CD4-positive, alpha-beta T cell treated with Interleukin-12 subunit alpha and Interleukin-12 subunit beta, for 1 hour (primary cell): ENCODE data around the gene CASP8.
"Not testable (repeated sequence)": the region's sequence is repeated elsewhere in the genome, so short reads cannot be mapped to it uniquely, and the experiment has no call there.

Source experiments
- DNase-seq: peaks from one replicate; pipeline ENCODE4 v3.0.0-alpha.2; 2020

The CASP8 gene

DNA sequence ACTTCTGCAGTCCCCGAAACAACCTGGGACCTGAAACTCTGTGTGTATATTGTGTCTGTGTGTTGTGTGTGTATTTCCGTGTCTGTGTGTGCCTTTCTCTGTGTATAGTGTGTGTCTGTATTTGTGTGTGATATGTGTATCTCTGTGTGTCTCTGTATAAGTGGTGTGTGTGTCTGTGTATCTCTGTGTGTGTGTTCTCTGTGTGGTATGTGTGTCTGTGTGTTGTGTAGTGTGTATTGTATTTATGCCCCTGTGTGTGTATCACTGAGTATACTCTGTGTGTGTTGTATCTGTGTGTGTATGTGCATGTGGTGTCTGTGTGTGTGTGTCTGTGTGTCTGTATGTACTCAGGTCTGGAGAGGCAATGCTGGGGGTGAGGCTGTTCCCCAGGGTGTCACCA lies 11.6 kb downstream of the CASP8 start:
- DNase-seq, result no peak

DNA sequence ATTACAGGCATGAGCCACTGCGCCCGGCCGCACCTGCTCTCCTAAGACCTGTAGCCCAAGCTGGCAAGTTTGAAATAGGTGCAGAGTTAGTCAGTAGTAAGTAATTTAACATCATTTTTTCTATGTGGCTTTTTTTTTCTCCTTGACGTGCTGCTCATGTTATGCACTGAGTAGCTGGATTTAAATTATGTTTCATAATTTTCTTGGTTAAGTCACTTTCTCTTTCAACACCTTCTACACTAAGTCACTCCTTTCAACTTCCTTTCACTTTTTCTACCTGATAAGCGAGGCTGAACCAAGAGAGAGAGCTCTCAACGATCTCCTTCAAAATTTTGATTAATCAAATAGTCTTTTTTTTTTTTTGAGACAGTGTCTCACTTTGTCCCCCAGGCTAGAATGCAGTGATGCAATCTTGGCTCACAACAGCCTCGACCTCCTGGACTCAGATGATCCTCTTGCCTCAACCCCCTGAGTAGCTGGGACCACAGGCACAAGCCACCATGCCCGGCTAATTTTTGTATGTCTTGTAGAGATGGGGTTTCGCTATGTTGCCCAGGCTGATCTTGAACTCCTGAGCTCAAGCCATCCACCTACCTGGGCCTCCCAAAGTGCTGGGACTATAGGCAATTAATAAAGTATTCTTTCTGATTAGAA lies 13.1 kb downstream of the CASP8 start:
- peak; percentile 25 for DNase-seq

DNA sequence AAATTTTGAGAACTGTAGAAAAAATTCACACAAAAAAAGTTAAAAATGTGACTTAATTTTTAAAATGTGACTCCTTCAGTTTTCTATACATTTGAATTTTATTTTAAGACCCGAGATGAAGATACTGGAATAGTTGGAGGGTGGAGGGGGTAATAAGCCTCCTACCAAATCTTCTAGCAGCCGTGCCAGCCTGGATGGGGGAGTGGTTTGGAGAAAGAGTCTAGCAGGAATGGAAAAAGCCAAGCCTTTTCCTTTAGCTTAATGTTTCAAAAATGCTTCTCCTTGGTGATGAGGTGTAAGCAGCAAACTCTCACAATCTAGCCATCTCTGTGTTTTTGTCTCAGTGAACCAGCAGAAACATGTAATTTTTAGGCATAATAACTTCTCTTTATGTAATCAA lies 14.7 kb downstream of the CASP8 start:
- no peak for DNase-seq

DNA sequence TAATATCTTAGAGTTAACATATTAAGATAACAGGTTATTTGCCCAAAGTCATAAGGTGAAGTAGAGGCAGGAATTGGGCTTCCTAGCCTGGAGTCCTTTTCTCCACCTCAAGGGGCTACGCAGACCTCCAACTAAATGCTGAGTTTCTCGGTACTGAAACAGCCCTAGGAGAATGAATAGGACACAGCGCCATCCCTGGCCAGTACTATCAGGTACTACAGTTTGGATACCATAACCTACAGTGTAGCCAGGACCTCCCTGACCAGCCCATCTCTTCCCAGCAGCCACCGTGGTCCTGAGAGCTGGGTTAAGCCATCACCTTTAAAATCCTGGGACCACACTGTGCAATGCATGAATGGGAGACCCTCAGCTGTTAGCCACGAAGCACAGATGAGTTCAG lies 15.7 kb downstream of the CASP8 start:
- DNase-seq, result no peak

DNA sequence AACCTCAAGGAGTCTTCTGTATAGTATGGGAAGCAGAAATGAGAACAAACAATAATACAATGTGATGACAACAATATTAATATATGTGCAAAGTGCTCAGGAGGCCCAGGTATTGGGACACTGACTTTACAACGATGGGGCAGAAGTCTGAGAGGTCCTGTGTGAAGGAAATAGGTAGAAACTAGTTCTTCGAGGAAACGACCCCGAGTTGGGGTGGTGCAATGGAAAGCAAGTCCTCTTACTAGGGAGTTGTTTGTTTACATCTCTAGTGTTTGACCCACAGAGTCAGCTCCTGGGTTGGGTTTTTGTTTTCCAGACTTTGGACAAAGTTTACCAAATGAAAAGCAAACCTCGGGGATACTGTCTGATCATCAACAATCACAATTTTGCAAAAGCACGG lies 16.2 kb downstream of the CASP8 start:
- no peak for DNase-seq

DNA sequence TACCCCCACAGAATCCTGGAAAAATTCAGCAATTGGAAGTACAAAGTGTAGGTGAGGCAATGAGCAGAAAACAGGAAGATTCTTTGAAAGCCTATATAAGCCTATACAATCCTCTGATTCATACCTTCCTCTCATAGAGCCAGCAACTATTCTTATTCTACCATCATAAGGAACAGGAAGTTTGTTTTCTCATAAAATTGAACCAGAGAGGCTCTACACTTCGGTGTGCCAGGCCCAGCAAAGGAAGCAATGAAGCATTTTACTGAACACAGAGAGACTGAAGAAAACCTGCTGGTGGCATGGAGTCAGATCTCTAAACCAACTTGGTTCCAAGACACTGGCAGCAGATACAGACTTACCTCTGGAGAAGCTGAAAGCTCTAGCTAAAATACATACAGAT lies 18.7 kb downstream of the CASP8 start:
- no peak for DNase-seq

DNA sequence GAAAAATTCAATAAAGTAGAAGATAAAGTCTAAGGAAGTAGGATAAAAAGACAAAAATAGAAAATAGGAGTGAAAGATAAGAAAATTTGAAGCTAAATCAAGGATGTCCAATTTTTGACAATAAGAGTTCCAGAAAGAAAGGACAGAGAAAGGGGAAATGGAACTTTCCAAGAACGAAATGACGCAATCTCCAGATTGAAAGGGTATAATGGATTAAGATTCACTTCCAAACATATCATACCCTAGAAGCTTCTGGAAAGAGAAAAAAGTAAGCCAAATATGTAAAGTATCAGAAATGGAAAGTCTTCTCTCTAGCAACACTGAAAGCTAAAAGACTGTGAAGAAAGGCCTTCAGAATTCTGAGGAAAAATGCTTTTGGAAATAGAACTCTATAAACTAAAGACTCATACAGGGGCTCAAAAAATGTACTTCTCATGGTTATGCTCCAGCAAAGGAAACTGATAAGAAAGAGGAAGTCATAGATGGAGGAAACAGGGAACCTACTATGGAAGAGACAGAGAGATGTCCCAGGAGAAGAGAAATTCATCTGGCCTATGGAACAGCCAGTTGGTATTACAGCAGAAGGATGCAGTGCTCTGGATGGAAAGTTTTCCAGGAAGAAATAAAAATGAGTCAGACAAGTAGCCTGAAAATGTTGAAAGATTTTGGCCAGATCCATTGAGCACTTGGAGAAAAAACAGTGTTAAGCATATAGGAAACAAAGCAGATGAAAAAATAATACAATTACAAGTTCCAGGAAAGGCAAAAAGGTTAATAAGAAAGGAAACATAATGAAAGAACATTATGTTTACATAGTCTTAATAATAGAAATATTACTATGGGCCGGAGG lies 20.1 kb downstream of the CASP8 start:
- DNase-seq, result no peak

DNA sequence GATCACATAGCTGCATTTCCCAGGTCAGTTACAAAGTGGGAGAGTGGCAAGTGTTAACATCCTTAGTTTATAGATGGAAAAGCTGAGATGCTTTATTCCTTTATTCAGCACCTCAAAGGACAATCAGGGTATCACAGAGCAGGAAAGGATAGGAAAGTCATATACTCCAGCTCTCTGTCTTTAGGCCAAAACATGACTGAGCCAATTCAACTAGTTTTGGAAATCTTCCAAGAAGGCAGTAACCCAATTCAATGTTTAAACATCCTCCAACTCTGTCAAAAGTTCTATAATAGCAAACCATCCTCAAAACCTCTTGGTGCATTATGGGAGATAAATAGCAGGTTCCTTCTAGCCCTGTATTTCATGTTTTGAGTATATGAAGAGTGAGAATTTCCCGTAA lies 25.2 kb downstream of the CASP8 start:
- DNase-seq, result no peak

DNA sequence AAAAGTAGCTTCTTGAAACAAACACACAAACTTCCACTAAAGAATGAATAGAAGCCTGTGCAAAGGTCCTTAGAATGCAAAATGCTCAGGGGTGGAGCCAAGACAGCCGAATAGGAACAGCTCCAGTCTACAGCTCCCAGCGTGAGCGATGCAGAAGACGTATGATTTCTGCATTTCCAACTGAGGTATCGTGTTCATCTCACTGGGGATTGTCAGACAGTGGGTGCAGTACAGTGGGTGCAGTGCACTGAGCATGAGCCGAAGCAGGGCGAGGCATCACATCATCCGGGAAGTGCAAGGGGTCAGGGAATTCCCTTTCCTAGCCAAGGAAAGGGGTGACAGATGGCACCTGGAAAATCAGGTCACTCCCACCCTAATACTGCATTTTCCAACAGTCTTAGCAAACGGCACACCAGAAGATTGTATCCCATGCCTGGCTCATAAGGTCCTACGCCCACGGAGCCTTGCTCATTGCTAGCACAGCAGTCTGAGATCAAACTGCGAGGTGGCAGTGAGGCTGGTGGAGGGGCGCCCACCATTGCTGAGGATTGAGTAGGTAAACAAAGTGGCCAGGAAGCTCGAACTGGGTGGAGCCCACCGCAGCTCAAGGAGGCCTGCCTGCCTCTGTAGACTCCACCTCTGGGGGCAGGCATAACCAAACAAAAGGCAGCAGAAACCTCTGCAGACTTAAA lies 30.3 kb downstream of the CASP8 start:
- DNase-seq, result not testable (repeated sequence)

DNA sequence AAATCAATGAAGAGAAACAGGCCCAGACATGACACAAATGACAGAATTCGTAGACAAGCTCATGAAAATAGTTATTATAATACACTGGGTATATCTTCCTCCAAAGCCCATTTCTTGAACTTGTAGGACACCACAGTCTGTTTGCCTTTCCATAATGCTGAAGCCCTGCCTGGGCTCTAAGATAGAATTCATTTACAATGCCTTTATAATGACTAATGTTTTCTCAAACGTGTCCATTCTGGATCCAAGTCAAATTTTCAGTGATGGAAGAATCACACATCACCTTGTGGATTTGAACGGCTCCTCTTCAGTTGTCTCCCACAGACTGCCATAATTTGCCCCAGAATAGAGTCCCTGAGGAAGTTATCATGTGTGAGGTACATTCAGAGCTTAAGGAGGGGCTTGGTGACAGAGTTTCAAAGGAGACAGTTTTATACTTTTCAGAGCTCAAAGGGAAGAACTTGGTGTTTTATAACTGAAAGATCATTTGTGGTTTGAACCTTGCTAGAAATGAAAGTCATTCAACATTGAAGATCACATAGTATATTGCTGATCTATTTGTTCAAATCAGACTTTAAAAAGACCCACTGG lies 38.2 kb downstream of the CASP8 start:
- no peak for DNase-seq

DNA sequence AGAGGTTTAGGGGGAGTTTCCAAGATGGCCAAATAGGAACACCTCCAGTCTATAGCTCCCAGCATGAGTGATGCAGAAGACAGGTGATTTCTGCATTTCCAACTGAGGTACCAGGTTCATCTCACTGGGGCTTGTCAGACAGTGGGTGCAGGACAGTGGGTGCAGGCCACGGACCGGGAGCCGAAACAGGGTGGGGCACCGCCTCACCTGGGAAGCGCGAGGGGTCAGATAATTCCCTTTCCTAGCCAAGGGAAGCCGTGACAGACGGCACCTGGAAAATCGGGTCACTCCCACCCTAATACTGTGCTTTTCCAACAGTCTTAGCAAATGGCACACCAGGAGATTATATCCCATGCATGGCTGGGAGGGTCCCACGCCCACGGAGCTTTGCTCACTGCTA lies 39.6 kb downstream of the CASP8 start:
- not testable (repeated sequence) for DNase-seq

DNA sequence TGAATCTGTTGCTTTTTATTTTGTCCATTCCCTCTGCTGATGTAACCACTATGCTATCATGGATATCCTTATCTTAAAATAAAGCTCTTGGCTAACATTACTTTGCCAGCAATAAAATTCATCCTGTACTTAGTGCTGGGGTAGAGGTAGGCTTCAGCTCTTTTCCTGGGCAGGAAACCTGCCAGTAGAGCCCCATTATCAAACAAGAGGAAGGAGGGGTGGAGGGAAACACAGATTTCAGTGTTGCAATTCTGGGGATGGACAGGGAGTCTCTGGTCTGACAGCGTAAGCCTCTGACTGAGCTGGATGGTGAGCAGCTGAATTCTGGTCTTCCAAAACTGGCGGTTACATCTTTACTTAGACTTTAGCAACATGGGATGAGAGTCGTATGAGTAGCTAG lies 47.5 kb downstream of the CASP8 start:
- no peak for DNase-seq

DNA sequence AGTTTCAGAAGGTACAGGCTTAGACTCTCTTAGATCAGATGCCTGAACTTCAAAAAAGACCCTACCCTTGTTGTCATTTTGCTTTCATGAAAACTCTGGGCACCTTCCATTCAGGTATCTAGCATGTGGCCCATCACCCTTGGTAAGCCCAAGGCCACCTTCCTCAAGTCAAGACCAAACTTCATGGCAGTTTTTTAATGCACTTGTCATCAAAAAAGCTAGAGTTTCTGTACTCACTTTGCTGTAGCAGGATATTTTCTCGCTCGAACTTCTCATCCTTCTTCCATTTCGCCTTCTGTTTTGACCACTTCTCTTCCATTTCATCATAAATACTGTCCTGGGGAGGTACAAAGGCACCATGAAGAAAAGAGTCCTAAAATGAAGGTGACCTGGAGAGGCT lies 48.6 kb downstream of the CASP8 start:
- no peak for DNase-seq

DNA sequence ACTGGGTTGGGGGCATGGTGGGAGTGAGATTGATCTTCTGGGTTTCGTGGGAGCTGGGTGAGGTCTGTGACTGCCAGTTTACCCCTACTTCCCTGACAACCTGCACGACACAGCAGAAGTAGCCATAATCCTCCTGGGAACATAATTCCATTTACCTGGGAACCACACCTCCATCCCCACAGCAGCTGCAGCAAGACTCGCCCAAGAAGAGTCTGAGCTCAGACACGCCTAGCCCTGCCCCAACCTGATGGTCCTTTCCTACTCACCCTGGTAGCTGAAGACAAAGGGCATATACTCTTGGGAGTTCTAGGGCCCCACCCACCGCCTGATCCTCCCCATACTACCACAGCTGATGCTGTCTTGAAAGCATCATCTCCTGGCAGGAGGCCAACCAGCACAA lies 53.0 kb downstream of the CASP8 start:
- no peak for DNase-seq

DNA sequence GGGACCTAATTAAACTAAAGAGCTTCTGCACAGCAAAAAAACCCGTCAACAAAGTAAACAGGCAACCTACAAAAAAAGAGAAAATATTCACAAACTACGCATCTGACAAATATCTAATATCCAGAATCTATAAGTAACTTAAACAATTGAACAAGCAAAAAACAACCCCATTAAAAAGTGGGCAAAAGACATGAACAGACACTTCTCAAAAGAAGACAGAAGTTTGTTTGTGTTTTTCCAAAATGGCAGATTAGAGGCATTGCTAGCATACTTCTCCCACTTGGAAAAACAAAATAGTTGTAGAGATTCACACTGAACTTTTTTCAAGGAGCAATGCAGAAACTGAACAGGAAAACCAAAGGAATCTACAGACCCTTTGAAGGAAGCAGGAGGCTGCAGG lies 59.2 kb downstream of the CASP8 start:
- DNase-seq, result no peak

DNA sequence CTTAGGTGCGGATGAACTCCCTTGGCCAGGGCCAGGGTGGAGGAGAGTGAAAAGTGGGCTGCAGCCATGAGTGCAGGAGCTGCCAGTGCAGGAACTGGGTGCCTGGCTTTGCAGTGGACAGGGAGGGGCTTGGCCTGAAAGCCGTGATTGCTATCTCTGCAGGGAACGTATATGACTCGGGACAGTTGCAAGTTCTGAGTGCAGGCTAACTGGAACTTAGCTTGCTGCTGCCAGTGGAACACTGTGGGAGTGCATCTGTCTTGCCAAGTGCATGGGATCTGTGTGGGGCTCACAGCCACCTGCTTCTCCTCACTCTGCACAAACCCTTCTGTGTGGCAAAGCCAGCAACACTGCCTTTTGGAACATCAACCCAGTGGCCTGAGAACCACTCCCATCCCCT lies 59.9 kb downstream of the CASP8 start:
- no peak for DNase-seq

DNA sequence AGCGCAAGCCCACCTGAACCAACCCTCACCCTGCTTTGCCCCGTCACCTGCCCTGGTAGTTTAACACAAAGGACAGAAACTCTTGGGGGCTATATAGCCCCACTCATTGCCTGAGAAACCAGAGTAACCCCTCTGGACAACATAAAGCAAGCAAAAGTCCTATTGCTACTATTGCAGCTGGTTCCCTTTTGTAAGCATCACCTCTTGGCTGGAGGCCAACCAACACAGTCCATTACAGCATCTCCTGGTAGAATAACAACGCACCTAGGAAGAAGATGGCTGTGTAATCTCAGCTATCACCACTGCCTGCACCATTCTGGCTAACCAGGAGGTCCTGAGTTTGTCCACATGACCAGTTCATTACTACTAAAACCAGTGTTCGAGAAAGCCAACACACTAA lies 60.4 kb downstream of the CASP8 start:
- no peak for DNase-seq

DNA sequence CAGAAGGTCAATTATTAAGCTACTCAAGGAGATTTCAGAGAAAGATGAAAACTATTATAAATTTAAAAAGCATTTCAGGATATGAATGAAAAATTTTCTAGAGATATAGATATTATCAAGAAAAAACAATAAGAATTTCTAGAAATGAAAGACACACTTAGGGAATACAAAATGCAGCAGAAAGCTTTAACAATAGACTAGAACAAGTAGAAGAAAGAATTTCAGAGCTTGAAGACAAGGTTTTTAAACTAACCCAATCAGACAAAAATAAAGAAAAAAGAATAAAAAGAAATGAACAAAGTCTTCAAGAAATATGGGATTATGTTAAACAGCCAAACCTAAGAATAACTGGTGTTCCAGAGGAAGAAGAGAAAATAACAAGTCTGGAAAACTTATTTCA lies 62.4 kb downstream of the CASP8 start:
- no peak for DNase-seq

DNA sequence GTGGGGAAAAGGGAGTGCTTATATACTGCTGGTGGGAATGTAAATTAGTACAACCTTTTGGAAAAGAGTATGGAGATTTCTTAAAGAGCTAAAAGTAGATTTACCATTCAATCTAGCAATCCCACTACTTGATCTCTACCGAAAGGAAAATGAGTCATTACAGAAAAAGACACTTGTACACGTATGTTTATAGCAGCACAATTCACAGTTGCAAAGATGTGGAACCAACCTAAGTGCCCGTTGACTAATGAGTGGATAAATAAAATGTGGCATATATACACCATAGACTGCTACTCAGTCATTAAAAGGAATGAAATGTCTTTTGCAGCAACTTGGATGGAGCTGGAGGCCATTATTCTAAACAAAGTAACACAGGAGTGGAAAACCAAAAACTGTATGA lies 67.3 kb downstream of the CASP8 start:
- no peak for DNase-seq

DNA sequence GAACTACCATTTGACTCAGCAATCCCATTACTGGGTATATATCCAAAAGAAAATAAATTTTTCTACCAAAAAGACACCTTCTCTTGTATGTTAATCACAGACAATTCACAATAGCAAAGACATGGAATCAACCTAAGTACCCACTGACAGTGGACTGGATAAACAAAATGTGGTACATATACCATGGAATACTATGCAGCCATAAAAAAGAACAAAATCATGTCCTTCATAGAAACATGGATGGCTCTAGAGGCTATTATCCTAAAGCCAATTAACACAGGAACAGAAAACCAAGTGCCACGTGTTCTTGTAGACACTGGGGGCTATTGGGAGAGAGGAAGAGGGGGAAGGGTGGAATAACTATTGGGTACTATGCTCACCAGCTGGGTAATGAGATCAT lies 69.1 kb downstream of the CASP8 start:
- no peak for DNase-seq
